Effector CD4-positive, alpha-beta T cell (primary cell): ENCODE measurements around the gene SNED1.

Experiments used
- DNase-seq: peaks from one replicate; pipeline ENCODE4 v3.0.0-alpha.2; 2020

Gene SNED1

GRCh38 chr2:240960309-240960970 is 38.0 kb upstream of the SNED1 start:
- DNase-seq, result no peak

DNA sequence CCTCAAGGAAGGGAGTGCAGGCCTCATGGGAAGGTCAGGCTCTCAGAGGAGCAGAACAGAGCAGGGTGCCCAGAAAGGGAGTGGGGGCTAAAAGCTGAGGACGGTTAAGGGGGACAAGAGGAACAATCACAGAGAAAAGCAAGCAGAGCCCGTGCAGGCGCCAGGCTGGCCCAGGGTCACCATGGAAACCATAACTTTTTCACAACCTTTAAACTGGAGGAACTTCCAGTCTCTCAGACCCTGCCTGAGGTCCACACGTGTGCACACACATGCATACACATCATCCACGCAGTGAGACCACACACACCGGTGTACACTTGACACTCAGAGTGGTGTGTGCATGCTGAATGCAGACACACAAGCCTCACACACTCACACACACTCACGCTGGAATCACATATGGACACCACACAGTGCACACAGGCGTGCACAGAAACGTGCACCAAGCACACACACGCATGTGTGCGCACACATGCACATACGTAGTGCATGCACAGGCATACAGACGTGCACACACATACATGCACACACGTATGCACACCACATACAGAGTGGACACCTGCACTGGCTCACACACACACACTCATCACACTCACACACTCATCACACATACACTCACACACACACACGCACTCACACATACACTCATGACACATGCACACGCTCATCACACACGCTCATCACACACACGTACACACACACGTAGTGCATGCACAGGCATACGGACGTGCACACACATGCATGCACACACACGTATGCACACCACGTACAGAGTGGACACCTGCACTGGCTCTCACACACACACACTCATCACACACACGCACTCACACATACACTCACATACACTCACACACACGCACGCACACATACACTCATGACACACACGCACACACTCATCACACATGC is 37.2 kb upstream of the SNED1 start:
- no peak for DNase-seq

GRCh38 chr2:240961910-240962299 is 36.5 kb upstream of the SNED1 start:
- no peak for DNase-seq

DNA sequence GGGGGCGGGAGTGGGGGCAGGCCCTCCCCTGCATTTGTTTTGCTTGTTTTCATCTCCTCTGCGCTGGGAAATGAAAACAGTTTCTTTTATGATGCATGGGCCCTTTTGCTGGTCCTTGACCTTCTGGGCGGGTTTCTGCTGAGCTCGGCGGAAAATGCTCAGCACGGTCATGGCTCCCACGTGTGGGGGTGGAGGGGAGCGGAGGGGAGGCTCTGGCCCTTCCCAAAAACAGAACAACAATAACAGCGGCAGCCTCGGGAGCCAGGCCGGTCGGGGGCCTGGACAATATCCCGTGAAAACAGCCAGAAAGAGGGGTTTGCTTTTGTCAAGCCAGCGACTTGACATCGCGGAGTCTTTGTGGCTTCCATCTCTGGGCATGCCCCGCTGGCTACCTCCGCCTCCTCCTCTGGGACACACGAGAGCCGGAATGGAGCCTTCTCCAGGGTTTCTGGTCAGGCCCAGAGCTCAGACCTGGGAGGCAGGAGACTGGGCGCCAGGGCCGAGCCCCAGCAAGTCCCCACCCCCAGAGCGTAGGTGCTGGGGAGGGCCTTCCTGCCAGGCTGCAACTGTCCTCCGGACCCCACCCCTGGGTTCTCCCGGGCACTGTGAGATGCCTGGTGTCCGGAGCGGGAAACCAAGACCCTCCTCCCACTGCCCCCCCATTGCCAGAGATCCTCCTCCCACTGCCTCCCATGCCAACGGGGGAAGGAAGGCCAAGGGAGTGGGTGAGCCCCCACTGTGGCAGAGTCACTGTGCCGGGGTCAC is 35.9 kb upstream of the SNED1 start:
- DNase-seq, result peak; percentile 1

GRCh38 chr2:240963065-240963867 is 35.2 kb upstream of the SNED1 start:
- peak; percentile 1 for DNase-seq

GRCh38 chr2:240963868-240964703 is 34.3 kb upstream of the SNED1 start:
- DNase-seq, result peak; percentile 1

- peak; percentile 1 for DNase-seq
Observed at GRCh38 chr2:240964704-240965295, 33.6 kb upstream of the SNED1 start.

DNA sequence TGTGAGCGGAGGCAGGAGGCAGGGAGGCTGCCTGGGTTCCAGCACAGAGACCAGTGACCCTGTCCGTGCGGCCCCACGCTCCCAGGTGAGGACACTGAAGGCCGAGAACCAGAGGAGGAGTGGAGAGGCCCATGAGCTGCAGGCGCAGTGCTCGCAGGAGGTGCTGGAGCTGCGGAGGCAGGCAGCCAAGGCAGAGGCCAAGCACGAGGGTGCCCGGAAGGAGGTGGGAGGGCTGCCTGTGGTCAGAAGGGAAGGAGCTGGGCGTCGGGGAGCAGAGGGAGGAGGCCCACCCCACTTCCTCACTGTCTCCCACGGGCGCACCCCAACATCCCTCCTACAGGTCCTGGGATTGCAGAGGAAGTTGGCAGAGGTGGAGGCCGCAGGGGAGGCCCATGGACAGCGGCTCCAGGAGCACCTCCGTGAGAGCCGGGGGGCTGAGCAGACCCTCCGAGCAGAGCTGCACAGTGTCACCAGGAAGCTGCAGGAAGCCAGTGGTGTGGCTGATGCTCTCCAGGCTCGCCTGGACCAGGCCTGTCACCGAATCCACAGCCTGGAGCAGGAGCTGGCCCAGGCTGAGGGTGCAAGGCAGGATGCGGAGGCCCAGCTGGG is 33.0 kb upstream of the SNED1 start:
- DNase-seq, result no peak

- no peak for DNase-seq
Observed at GRCh38 chr2:240965905-240966456, 32.4 kb upstream of the SNED1 start.

DNA sequence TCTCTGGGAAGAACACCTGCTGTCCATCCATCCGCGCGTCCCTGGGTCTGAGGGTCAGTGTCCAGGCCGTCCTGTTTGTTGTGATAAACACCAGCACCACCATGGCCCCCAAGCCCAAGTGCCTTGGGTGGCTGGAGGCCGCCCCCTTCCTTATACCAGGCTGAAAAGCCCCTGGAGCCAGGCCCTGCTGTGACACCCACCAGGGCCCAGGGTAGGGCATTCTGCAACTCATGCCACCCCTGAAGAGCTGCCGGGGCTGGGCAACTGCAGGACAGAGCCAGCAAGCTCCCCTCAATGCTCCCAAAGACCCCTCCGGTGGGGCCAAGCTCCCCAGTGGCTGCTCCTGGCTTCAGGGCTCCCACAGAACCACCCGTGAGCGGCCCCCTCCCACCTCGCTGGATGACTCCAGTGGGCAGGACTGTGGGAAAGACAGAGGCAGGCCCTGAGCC is 31.9 kb upstream of the SNED1 start:
- DNase-seq, result no peak

DNA sequence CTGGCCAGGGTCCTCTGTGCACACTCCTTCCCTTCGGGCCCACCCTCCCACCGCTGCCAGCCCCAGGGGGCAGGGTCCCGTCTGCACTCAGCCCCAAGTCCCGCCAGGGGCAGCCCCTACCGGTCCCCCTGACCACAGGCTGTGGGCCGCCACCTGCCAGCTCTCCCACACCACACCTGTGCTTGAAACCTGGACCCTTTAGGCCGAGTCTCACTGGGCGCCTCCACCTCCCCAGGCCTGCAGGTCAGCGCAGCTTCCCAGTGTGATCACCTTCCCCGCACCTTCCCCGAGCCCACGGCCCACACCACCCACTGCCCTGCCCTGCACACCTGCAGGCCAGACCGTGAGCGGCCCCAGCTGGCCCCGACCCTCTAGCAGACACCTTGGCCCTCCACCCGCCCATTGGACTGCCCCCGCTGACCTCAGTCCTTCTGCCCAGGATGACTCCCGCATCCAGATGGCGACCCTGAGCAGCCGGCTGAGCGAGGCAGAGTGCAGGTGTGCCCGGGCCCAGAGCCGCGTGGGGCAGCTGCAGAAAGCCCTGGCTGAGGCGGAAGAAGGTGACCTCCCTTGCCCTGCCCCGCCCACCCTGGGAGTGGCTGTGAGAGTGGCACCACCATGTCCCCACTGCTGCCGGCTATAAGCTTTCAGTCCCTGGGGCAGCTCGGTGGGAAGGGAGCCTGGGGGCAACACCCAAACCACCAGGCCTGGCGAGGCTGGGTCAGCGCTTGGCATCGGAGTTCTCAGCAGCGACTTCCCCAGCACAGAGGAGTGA is 31.3 kb upstream of the SNED1 start:
- no peak for DNase-seq

- no peak for DNase-seq
Observed at GRCh38 chr2:240967681-240968621, 30.5 kb upstream of the SNED1 start.

DNA sequence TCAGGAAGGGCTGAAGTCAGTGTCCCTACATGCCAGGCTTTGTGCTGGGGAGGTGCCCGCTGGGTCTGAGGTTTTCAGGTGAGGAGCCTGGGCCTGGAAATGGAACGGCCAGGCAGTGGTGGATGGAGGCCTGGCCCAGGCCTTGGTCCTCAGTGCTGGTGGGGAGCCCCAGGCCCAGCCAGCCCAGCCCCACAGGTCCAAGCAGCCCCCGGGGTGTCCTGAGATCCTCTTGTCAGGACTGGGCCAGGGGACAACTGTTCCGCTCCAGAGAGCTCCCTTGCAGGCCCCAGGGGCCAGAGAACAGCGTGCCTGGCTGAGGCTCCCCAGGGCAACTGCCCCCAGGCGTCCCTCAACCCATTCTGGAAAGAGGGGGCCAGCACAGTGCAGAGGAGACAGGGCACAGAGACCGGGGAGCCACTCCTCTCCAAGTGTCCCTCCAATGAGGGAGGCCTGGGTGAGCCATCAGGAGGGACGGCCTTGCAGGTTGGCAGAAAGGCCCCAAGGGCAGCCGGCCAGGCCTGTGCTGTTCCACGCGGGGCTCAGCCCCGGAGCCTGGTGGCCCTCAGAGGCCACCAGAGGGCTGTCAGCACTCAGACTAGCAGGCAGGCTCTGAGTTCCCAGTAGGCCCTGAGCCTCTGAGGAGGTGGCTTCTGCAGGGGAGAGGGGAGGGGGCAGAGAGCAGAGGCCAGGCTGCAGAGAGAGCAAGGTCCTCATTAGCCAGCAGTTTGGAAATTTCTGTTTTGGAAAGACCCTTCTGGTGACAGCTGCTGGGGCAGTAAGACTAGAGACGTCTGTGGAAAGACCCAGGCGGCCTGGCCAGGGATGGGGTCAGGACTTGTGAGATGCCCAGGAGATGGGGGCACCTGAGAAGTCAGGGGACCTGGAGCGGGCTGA is 29.4 kb upstream of the SNED1 start:
- no peak for DNase-seq

GRCh38 chr2:240970104-240970503 is 28.3 kb upstream of the SNED1 start:
- no peak for DNase-seq

- no peak for DNase-seq
Observed at GRCh38 chr2:240970816-240971215, 27.6 kb upstream of the SNED1 start.

DNA sequence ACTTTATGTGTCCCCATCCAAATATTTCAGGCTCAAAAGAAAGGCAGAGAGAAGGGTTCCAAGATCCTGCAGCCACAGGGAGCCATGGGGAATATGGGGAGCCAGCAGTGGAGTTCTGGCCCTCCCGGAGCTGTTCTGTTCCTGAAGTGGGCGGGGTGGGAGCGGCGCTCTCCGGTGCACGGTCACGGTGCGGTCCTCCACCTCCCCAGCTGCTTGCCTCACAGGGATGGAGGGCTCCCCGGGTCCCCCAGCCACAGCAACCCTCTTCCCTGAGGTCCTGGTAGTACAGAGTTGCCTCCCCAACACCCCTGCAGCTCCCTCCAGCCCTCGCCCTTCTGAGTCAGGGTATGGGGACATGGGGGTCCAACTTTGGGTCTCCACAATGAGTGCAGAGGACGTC is 26.2 kb upstream of the SNED1 start:
- DNase-seq, result no peak
